ENCODE data around the gene SH2B3.
A peak's percentile ranks its signal among the peaks of the same experiment; 100 is the strongest.

Gene SH2B3

GRCh38 chr12:111443586-111443985 lies 37.9 kb downstream of the SH2B3 start:
- H3K36me3 ChIP-seq (ENCODE audit: control insufficient read depth, insufficient read depth, low read length): peaks cover 40% of the 10 kb centered on the region
- TF ChIP-seq CTCF (IDR thresholded peaks at IDR 0.05; ENCODE audit: insufficient read depth, low read length, poor library complexity, severe bottlenecking): no peak
- DNase-seq (ENCODE audit: extremely low read depth, insufficient read length): no peak
- no peaks in the 10 kb centered on the region for H3K27me3 ChIP-seq (replicated peaks; ENCODE audit: control insufficient read depth, insufficient read depth, low read length)
- H3K4me3 ChIP-seq (replicated peaks; ENCODE audit: low read depth, low read length): no peak overlapping the region

- no peaks in the 10 kb centered on the region for H3K27me3 ChIP-seq (replicated peaks; ENCODE audit: control insufficient read depth, insufficient read depth, low read length)
- no peak for DNase-seq (ENCODE audit: extremely low read depth, insufficient read length)
- H3K36me3 ChIP-seq (ENCODE audit: control insufficient read depth, insufficient read depth, low read length): peaks cover 42% of the 10 kb centered on the region
- TF ChIP-seq CTCF (IDR thresholded peaks at IDR 0.05; ENCODE audit: insufficient read depth, low read length, poor library complexity, severe bottlenecking): no peak
- peak overlapping the region; percentile 47 for H3K4me3 ChIP-seq (replicated peaks; ENCODE audit: low read depth, low read length)
These were observed 38.7 kb downstream of the SH2B3 start for GRCh38 chr12:111444314-111444924.

GRCh38 chr12:111444925-111445725 lies 39.4 kb downstream of the SH2B3 start:
- DNase-seq (ENCODE audit: extremely low read depth, insufficient read length): peak; percentile 87
- H3K27me3 ChIP-seq (replicated peaks; ENCODE audit: control insufficient read depth, insufficient read depth, low read length): no peaks in the 10 kb centered on the region
- TF ChIP-seq CTCF (IDR thresholded peaks at IDR 0.05; ENCODE audit: insufficient read depth, low read length, poor library complexity, severe bottlenecking): no peak
- peaks cover 38% of the 10 kb centered on the region for H3K36me3 ChIP-seq (ENCODE audit: control insufficient read depth, insufficient read depth, low read length)
- no peak overlapping the region; the same call in 1 of the 2 replicates for H3K4me3 ChIP-seq (replicated peaks; ENCODE audit: low read depth, low read length)

GRCh38 chr12:111445726-111446581 lies 40.2 kb downstream of the SH2B3 start:
- no peaks in the 10 kb centered on the region for H3K27me3 ChIP-seq (replicated peaks; ENCODE audit: control insufficient read depth, insufficient read depth, low read length)
- TF ChIP-seq CTCF (IDR thresholded peaks at IDR 0.05; ENCODE audit: insufficient read depth, low read length, poor library complexity, severe bottlenecking): no peak
- no peak for DNase-seq (ENCODE audit: extremely low read depth, insufficient read length)
- peaks cover 42% of the 10 kb centered on the region for H3K36me3 ChIP-seq (ENCODE audit: control insufficient read depth, insufficient read depth, low read length)
- no peak overlapping the region for H3K4me3 ChIP-seq (replicated peaks; ENCODE audit: low read depth, low read length)

GRCh38 chr12:111446631-111447570 lies 41.2 kb downstream of the SH2B3 start:
- Histone ChIP-seq H3K36me3 (ENCODE audit: control insufficient read depth, insufficient read depth, low read length) (peaks cover 39% of the 10 kb centered on the region), H3K4me3 (replicated peaks; ENCODE audit: low read depth, low read length) (no peak overlapping the region), H3K27me3 (replicated peaks; ENCODE audit: control insufficient read depth, insufficient read depth, low read length) (no peaks in the 10 kb centered on the region)
- TF ChIP-seq CTCF (IDR thresholded peaks at IDR 0.05; ENCODE audit: insufficient read depth, low read length, poor library complexity, severe bottlenecking): no peak
- DNase-seq (ENCODE audit: extremely low read depth, insufficient read length): no peak
